RWPE1 (cell line): ENCODE data around the gene MAP4K4.
"Not testable (repeated sequence)": the region's sequence is repeated elsewhere in the genome, so short reads cannot be mapped to it uniquely, and the experiment has no call there.

Source experiments
- CTCF ChIA-PET: fragments of 350-600 bp; sonication (Branson Sonifier 250); formaldehyde crosslinking; extraction: SDS; loops from one replicate; lab custom pipeline; 2021; lab: Yijun Ruan, JAX
- POLR2A ChIA-PET: fragments of 400-600 bp; formaldehyde crosslinking; extraction: SDS; loops from one replicate; lab custom pipeline; 2020; ENCODE audit warnings: antibody characterized with exemption; ENCODE audit not compliant: low non-redundant PET; lab: Yijun Ruan, JAX
- DNase-seq: peaks from one replicate; pipeline ENCODE4 v3.0.0; 2012; ENCODE audit warnings: low spot score
- H3K27ac ChIP-seq: fragments of 450-650 bp; 2 replicates; pipeline ENCODE4 v1.5.1; 2017
- TF ChIP-seq, protein P1 (sequence below): fragments of 450-650 bp; conservative IDR thresholded peaks from 2 replicates; pipeline ENCODE4 v1.5.1; 2017; ENCODE audit warnings: low read depth, mild to moderate bottlenecking

MAP4K4 gene

DNA sequence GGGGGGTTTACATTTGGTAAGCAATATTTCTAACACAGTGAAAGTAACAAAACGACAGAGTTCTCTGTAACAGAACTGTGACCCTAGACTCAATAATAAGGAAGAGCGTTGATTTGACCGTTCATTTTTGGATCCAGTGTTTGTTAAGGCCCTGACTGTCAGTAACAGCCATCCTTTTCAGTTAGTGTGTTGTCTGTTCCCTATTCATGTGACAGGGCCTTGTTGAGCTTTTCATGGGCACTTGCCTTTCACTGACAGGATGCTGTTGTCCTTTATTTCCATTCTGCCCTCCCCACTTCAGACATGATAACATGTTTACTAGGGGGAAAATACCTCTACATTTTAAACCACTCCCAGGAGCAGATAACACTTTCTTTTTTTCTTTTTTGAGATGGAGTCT is 45.8 kb downstream of the MAP4K4 start:
- DNase-seq, result no peak
- ChIA-PET CTCF (no interaction called here), POLR2A (no interaction called here)
- TF ChIP-seq, protein P1, sequence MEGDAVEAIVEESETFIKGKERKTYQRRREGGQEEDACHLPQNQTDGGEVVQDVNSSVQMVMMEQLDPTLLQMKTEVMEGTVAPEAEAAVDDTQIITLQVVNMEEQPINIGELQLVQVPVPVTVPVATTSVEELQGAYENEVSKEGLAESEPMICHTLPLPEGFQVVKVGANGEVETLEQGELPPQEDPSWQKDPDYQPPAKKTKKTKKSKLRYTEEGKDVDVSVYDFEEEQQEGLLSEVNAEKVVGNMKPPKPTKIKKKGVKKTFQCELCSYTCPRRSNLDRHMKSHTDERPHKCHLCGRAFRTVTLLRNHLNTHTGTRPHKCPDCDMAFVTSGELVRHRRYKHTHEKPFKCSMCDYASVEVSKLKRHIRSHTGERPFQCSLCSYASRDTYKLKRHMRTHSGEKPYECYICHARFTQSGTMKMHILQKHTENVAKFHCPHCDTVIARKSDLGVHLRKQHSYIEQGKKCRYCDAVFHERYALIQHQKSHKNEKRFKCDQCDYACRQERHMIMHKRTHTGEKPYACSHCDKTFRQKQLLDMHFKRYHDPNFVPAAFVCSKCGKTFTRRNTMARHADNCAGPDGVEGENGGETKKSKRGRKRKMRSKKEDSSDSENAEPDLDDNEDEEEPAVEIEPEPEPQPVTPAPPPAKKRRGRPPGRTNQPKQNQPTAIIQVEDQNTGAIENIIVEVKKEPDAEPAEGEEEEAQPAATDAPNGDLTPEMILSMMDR, result no peak
- H3K27ac ChIP-seq, result peak overlapping the region; percentile 53; the same call in 1 of the 2 replicates

DNA sequence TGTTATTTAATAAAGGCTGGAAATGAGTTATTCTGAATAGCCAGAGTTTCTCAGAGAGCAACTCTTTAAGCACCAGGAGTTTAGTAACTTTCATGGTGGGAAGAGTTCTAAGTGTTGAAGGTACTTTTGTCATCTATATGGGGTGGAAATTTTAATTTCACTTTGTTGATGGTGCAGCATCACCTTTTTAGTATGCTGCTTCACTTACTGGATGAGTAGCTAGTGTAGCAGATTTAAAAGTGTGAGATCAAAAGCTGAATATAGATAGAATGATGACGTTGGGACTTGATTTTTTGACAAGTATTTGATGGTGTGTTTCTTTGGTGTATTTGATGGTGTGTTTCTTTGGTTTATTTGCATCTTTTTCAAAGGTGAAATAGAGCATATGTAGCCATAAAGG is 47.3 kb downstream of the MAP4K4 start:
- H3K27ac ChIP-seq, result no peak overlapping the region
- DNase-seq, result no peak
- POLR2A ChIA-PET, result no interaction called here
- TF ChIP-seq, protein P1, result no peak
- CTCF ChIA-PET, result interaction anchor here (0.6 to 1.0 kb wide), 2 partner anchors 78 to 326 kb away, joined by 3 read pairs; no protein-coding TSS in a partner anchor

DNA sequence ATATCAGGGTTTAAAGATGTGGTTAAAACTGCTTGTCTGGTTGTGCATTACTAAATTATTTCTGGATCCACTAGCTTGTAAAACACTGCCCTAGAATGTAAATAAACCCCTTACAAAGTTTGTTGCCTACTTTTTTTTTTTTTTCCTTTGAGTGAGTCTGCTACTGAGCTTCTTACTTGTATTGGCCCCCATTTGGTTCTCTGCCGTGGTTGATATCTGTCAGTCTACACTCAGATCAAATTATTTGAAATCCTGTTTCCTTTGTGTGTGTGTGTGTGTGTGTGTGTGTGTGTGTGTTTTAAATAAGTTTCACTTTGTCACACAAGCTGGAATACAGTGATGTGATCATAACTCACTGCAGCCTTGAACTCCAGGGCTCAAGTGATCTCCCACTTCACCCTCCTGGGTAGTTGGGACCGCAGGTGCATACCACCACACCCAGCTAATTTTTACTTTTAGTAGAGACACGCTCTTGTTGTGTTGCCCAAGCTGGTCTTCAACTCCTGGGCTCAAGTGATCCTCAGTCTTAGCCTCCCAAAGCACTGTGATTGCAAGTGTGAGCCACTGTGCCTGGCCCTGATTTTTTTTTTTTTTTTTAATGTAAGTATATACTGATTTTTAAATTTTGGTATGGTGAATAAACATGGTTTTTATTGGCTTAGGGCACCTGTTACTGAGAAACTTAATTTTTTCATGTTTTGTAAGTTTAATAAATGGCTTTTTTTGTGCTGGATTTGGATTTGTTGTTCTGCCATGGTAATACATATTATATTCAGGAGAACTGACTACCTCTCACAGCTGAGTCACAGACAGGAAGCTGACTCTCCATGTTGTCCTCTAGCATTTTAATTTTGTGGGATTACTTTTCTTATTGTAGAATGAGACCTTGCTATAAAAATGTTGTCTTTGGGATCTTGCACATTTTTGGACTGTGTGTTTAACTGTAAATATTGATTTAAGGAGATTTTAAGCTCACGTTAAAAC is 48.5 kb downstream of the MAP4K4 start:
- H3K27ac ChIP-seq, result peak overlapping the region; percentile 69
- TF ChIP-seq, protein P1, result no peak
- CTCF ChIA-PET, result interaction anchor here (0.5 to 1.0 kb wide), 4 partner anchors 16 to 404 kb away, joined by 3 read pairs; no protein-coding TSS in a partner anchor
- peak; percentile 49 for DNase-seq
- POLR2A ChIA-PET, result no interaction called here

DNA sequence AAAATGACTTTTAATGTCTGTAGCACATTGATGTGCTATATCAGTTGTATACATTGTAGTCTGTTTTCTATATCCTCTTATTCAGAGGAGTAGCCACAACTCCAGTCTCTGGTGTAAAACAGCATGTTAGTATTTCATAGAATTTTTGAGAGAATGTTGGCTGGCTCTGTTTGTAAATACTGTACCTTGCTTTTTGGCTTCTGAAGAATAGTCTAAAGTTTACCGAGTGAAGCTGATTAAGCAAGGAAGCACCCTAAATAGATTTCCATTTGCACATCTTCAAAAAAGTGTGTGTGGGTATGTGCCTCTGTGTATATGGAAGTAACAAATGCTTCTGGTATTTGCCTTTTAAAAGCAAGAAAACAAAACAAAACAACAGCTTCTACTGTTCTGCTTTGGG is 50.5 kb downstream of the MAP4K4 start:
- POLR2A ChIA-PET, result interaction anchor here (0.6 to 0.7 kb wide), 2 partner anchors 11 to 83 kb away, joined by 3 to 6 read pairs; no protein-coding TSS in a partner anchor
- CTCF ChIA-PET, result no interaction called here
- no peak overlapping the region for H3K27ac ChIP-seq
- no peak for DNase-seq
- TF ChIP-seq, protein P1, result no peak

DNA sequence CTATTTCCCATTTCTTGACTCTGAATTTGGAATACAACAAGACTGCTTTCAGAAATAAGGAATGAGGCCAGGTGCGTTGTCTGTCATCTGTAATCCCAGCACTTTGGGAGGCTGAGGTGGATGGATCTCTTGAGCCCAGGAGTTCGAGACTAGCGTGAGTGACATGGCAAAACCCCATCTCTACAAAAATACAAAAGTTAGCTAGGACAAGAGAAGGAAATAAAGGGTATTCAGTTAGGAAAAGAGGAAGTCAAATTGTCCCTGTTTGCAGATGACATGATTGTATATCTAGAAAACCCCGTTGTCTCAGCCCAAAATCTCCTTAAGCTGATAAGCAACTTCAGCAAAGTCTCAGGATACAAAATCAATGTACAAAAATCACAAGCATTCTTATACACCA is 51.0 kb downstream of the MAP4K4 start:
- CTCF ChIA-PET, H3K27ac ChIP-seq, POLR2A ChIA-PET, DNase-seq: not testable (repeated sequence)

DNA sequence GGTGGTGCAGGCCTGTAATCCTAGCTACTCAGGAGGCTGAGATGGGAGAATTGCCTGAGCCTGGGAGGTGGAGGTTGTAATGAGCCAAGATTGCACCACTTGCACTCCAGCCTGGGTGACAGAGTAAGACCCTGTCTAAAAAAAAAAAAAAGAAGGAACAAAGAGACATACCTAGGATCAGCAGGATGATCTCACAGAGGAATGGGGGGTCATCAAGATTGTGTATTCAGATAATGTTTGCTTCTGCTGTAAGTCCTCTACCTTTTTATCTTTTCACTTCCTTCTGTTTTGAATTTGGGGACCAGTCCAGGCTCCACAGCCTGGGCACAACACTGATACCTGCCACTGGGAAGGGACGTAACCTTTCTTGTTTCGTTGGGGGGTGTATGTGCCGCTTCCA is 53.2 kb downstream of the MAP4K4 start:
- H3K27ac ChIP-seq, result no peak overlapping the region
- TF ChIP-seq, protein P1, result no peak
- POLR2A ChIA-PET, result no interaction called here
- CTCF ChIA-PET, result no interaction called here
- DNase-seq, result no peak
